SK-N-SH (cell line): ENCODE measurements around the gene ABLIM1.

ENCODE experiments used
- FOXM1 ChIP-seq: IDR thresholded peaks from 2 replicates; pipeline ENCODE4 v1.4.0; 2012; ENCODE audit warnings: low read depth, mild to moderate bottlenecking
- GABPA ChIP-seq: IDR thresholded peaks from 2 replicates; pipeline ENCODE4 v1.4.0; 2012; ENCODE audit warnings: low read depth, mild to moderate bottlenecking
- NFIC ChIP-seq: IDR thresholded peaks from 2 replicates; pipeline ENCODE4 v1.4.0; 2012; ENCODE audit warnings: borderline replicate concordance
- RFX5 ChIP-seq: IDR thresholded peaks from 2 replicates; pipeline ENCODE4 v1.6.1; 2012; ENCODE audit warnings: mild to moderate bottlenecking, improper control_type of control experiment, low read length

DNA sequence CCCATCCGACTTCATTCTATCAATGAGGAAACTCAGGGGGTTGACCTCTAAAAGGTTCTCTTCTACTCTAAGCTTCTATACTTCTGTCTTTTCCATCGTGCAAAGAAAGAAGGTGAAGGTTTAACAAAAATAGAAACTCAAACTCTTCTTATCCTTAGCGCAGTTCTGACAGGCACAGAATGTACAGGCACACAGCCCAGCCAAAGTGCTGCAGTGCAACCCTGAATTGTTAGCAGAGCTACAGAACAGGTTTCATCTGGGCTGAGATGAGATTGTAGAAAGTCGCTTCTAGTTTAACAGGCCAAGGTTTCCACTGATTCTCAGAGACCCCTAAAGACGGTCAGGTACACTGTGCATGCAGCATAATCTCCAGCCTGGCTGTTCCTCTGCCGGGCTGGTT, 174.5 kb downstream of the ABLIM1 start:
- TF ChIP-seq NFIC (no peak), RFX5 (no peak), FOXM1 (no peak), GABPA (no peak)
